ENCODE measurements around the gene ITGA6. TPM values are rescaled to one million over a fixed set of nuclear protein-coding genes. Genes with fewer than 3 reads are reported as not detected.

ITGA6 gene
- total RNA-seq, 2 experiments from 2014 or later = 0.38 TPM; not detected in 1

DNA sequence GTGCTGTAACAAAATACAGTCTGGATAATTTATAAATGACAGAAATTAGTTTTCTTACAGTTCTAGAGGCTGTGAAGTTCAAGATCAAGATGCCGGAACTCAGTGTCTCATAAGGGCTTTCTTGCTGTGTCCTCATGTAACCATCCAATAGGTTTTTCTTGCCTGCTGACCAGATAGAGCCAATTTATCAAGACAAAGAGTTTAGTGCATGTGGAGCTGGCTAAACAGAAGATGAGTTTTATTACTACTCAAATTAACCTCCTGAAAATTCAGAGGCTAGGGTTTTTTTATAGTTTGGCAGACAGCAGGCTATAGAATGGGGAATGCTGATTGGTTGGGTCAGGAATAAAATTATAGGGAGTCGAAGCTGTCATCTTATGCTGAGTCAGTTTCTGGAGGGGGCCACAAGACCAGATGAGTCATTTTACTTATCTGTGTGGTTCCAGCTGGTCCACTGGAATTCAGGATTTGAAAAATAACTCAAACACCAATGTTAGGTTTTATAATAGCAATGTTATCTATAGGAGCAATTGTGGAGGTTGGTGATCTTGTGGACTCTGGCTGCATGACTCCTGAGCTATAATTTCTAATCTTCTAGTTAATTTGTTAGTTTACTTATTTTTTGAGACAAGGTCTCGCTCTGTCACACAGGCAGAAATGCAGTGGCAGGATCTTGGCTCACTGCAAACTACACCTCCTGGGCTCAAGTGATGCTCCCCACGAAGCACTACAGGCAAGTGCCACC, 125.3 kb downstream of the ITGA6 start:
- Histone ChIP-seq H2AFZ (ENCODE audit: low read length) (no peak overlapping the region), H3K9me3 (ENCODE audit: low read length) (0 out of 2 replicates have a peak, but pooled peaks cover 4% of the 10 kb centered on the region), H3K36me3 (ENCODE audit: insufficient read depth, low read length) (no peaks in the 10 kb centered on the region; the same call in 1 of the 2 replicates), H3K27ac (ENCODE audit: low read depth, low read length, poor library complexity, severe bottlenecking) (no peak overlapping the region), H3K4me1 (ENCODE audit: insufficient read depth, low read length, poor library complexity, severe bottlenecking) (peaks cover 18% of the 10 kb centered on the region), H3K79me2 (ENCODE audit: insufficient read depth, low read depth, low read length) (peaks cover 17% of the 10 kb centered on the region; the same call in 1 of the 2 replicates), H3K9me2 (ENCODE audit: insufficient read depth, low read length) (no peaks in the 10 kb centered on the region), H3K4me2 (ENCODE audit: low read length) (no peak overlapping the region), H3K4me3 (ENCODE audit: low read depth, low read length, poor library complexity, severe bottlenecking) (no peak overlapping the region), H4K20me1 (ENCODE audit: insufficient read depth, low read length) (no peaks in the 10 kb centered on the region)
- ChIA-PET CTCF (ENCODE audit: unreplicated experiment) (no interaction called here), POLR2A (interaction anchor here (0.5 to 0.7 kb wide), 2 partner anchors 90 to 1020 kb away, joined by 3 read pairs; no protein-coding TSS in a partner anchor)
- DNase-seq (ENCODE audit: low spot score) = no peak
- no TSS peak for BruUV-seq (replicated peaks)
- intact Hi-C loops (cut with micrococcal nuclease; ENCODE audit: unreplicated experiment) = loop anchor here (10.0 kb wide), 1 partner anchor 1118 kb away; the partner anchor contains the start of genes DCAF17 and METTL8
- TF ChIP-seq EZH2phosphoT487 (IDR thresholded peaks at IDR 0.05; ENCODE audit: borderline replicate concordance, low read depth, low read length) = no peak
- TF ChIP-seq, protein P1, sequence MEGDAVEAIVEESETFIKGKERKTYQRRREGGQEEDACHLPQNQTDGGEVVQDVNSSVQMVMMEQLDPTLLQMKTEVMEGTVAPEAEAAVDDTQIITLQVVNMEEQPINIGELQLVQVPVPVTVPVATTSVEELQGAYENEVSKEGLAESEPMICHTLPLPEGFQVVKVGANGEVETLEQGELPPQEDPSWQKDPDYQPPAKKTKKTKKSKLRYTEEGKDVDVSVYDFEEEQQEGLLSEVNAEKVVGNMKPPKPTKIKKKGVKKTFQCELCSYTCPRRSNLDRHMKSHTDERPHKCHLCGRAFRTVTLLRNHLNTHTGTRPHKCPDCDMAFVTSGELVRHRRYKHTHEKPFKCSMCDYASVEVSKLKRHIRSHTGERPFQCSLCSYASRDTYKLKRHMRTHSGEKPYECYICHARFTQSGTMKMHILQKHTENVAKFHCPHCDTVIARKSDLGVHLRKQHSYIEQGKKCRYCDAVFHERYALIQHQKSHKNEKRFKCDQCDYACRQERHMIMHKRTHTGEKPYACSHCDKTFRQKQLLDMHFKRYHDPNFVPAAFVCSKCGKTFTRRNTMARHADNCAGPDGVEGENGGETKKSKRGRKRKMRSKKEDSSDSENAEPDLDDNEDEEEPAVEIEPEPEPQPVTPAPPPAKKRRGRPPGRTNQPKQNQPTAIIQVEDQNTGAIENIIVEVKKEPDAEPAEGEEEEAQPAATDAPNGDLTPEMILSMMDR (conservative IDR thresholded peaks at IDR 0.05; ENCODE audit: low read length) = no peak

DNA sequence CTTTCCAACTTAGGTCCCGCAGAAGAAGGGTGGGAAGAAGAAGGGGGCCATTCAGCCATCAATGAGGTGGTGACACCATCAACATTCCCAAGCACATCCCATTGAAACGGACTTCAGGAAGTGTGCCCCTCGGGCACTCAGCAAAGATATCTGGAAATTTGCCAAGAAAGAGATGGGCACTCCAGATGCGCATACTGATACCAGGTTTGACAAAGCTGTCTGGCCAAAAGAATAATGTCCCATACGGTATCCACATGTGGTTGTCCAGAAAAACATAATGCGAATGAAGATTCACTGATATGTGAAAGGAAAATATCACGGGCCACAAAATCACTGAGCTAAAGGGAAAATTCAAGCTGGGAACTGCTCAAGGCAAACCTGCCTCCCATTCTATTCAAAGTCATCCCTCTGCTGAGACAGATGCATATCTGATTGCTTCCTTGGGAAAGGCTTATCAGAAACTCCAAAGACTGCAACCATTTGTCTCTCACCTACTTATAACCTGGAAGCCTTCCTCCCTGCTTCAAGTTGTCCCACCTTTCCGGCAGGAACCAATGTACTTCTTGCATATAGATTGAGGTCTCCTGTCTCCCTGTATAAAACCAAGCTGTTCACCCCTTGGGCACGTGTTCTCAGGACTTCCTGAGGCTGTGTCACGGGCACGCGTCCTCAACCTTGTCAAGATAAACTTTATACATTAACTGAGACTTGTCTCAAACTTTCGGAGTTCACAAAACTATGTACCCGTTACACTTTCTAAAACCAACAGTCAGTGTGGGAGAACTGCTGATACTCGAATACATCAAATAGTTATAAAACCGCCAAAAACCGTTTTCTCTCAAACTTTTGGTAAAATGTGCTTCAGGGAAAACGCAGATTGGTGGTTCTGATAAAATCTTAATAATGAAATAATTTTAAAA, 127.2 kb downstream of the ITGA6 start:
- POLR2A ChIA-PET = interaction anchor here (0.7 to 1.3 kb wide), 6 partner anchors 10 to 294 kb away, joined by 3 to 4 read pairs (median 3); no protein-coding TSS in a partner anchor
- Histone ChIP-seq H3K79me2 (ENCODE audit: insufficient read depth, low read depth, low read length) (peaks cover 28% of the 10 kb centered on the region; the same call in 1 of the 2 replicates), H4K20me1 (ENCODE audit: insufficient read depth, low read length) (no peaks in the 10 kb centered on the region), H3K36me3 (ENCODE audit: insufficient read depth, low read length) (peaks cover 11% of the 10 kb centered on the region), H3K27ac (ENCODE audit: low read depth, low read length, poor library complexity, severe bottlenecking) (no peak overlapping the region), H3K9me3 (ENCODE audit: low read length) (no peaks in the 10 kb centered on the region), H2AFZ (ENCODE audit: low read length) (peak overlapping the region; percentile 86), H3K4me2 (ENCODE audit: low read length) (peak overlapping the region; percentile 68), H3K4me1 (ENCODE audit: insufficient read depth, low read length, poor library complexity, severe bottlenecking) (peaks cover 27% of the 10 kb centered on the region), H3K4me3 (ENCODE audit: low read depth, low read length, poor library complexity, severe bottlenecking) (peak overlapping the region; percentile 90), H3K9me2 (ENCODE audit: insufficient read depth, low read length) (no peaks in the 10 kb centered on the region)
- DNase-seq (ENCODE audit: low spot score) = peak; percentile 20
- CTCF ChIA-PET (ENCODE audit: unreplicated experiment) = no interaction called here
- TSS peak; percentile 51 for BruUV-seq (replicated peaks)
- intact Hi-C loops (cut with micrococcal nuclease; ENCODE audit: unreplicated experiment) = loop anchor here (5.0 to 10.0 kb wide), 2 partner anchors 798 to 1120 kb away; partner anchors contain the start of genes CDCA7, DCAF17 and METTL8
- TF ChIP-seq EZH2phosphoT487 (IDR thresholded peaks at IDR 0.05; ENCODE audit: borderline replicate concordance, low read depth, low read length) = no peak
- TF ChIP-seq, protein P1 (conservative IDR thresholded peaks at IDR 0.05; ENCODE audit: low read length) = no peak

Measured in OCI-LY7 (cell line).